SHP77 treated with DMSO at 0.1 percent for 48 hours (cell line): ENCODE results near the gene NSMCE1.
A peak's percentile ranks its signal among the peaks of the same experiment; 100 is the strongest.

ENCODE experiments used
- DNase-seq: peaks from one replicate; lab custom pipeline; 2025; lab: John Stamatoyannopoulos, UW

The NSMCE1 gene

GRCh38 chr16:27229891-27230470 is 38.6 kb downstream of the NSMCE1 start:
- DNase-seq: no peak

DNA sequence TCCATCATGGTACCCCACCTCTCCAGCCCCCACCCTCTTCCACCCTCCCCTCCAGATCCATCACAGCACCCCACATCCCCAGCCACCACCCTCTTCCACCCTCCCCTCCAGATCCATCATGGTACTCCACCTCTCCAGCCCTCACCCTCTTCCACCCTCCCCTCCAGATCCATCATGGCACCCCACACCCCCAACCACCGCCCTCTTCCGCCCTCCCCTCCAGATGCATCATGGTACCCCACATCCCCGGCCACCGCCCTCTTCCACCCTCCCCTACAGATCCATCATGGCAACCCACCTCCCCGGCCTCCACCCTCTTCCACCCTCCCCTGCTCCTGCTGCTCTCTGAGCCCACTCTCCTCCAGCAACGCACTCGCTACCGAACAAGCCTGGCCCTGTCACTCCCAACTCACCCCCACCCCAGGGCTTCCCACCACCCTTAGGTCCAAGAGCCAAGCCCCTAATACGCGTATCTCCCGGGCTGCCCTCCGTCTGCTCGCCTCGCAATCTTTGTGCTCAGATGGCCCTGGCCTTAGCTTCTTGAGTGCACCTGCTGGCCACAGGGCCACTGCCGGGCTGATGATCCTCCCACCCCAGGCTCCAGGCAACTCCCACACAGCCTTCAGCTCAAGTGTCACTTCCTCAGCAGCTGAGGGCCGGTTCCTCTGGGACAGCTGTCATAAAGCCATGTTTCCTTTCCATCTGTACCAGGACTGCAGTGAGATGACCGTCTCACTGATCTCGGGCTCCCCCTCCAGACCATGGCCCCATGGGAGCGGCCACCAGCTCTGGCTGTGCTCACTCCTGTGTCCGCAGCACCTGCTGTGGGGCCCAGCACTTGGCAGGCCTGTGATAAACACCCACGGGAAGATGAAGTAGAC is 39.7 kb downstream of the NSMCE1 start:
- peak; percentile 91 for DNase-seq

GRCh38 chr16:27228045-27228444 is 40.5 kb downstream of the NSMCE1 start:
- DNase-seq: no peak

- no peak for DNase-seq
Observed at GRCh38 chr16:27226976-27227705, 41.4 kb downstream of the NSMCE1 start.

GRCh38 chr16:27226476-27226875 is 42.1 kb downstream of the NSMCE1 start:
- DNase-seq: no peak

GRCh38 chr16:27225536-27226360 is 42.8 kb downstream of the NSMCE1 start:
- no peak for DNase-seq

- DNase-seq: no peak
Observed at GRCh38 chr16:27224741-27225300, 43.8 kb downstream of the NSMCE1 start.

GRCh38 chr16:27224271-27224737 is 44.3 kb downstream of the NSMCE1 start:
- no peak for DNase-seq

GRCh38 chr16:27223701-27224100 is 44.9 kb downstream of the NSMCE1 start:
- DNase-seq: no peak

DNA sequence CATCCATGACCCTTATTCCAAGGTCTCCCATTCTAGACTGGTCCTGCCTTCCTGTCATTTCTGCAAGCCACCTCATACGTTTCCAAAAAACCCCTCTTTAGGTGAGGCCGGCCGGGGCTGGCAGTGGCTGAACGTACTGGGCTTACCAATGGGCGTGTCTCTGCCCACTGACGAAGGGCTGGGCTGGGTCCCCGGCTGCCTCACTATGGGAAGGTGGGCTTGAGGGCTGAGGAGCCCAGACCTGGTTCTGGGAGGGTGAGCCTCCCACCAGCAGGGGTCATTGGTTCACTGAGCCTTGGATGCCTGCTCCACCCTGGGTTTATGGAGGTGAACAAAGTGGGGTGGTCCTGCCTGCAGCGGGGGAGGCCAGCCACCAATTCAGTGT is 45.4 kb downstream of the NSMCE1 start:
- DNase-seq: no peak

DNA sequence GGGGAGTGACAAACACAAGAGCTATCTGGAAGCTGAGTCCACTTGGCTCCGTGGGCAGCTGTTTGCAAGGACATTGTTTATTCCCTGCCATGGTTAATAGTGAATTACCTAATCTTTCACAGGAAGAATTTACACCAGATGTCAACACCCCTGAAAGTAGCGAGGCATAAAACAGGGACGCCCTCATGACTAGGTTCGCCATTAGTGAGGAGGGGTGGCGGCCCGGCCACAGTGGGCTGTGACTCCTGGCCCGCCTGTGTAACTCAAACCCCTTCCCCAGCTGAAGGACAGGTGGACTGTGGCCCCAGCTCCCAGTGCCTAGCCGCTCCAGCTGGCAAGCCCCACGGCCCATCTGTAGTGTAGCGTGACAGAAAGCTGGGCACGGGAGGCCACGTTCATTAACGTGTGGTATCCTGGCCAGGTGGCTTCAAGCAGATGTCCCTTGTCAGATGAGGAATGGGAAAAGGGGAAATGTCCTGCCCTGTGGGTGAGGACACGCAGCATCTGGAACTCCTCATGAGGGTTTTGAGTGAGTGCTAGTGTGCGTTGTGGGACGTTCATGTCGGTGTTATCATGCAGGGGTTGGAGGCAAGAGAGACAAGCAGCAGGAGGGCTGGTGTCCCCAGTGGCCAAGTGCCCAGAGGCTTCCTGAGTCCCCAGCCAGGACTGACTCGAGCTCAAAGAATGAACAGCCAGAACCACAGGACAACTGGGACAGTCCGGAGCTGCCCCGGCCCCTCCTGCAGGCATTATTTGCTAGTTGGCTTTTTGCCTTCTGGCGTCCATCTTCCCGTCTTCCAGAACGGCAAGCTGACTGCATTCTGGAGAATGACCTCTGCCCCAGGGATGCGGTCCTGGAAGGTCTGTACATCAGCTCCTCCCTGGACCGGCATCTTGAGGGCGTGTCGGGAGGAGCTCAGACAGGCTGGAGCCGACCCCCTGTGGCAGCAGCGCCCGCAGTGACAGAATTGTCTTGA is 46.0 kb downstream of the NSMCE1 start:
- peak; percentile 43 for DNase-seq

- no peak for DNase-seq
Observed at GRCh38 chr16:27221576-27222248, 46.9 kb downstream of the NSMCE1 start.

DNA sequence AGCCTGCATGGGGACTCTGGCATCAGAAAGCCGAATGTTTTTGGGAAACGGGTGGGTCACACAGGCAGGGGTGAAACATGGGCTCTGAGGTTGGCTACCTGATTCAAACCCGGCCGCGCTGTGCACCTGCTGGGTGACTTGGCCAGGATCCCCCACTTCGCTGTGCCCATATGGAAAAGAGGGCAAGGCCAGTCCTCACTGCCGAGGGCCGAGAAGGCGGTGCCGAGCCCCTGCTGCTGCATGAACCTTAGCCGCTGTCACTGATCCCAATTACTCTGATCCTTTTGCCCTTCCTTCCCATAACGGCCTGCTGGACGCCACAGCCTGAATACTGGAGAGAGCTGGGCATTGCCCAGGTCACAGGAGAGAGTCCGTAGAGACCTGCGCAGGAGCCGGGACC is 47.6 kb downstream of the NSMCE1 start:
- no peak for DNase-seq

- no peak for DNase-seq
Observed at GRCh38 chr16:27220527-27220926, 48.0 kb downstream of the NSMCE1 start.

- no peak for DNase-seq
Observed at GRCh38 chr16:27220120-27220519, 48.5 kb downstream of the NSMCE1 start.

- no peak for DNase-seq
Observed at GRCh38 chr16:27219161-27219560, 49.4 kb downstream of the NSMCE1 start.

GRCh38 chr16:27218756-27219155 is 49.8 kb downstream of the NSMCE1 start:
- DNase-seq: no peak

DNA sequence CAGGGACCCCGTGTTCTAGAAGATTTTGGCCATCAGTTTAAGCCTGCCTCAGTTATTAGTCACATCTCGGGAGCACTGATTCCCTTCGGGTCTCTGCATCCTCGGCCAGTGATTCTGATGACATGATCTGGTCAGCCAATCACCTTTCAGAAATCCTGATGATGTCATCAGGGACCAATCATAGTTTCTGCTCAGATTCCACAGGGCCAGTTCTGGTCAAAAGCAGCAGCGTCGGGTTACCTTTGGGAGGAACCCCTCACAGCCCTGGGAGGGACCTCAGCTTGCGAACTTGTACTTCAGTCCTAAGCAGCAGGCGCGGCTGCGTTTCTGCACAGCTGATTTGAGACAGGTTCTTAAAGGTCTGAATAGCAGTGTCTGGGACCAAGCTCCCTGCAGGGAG is 51.3 kb downstream of the NSMCE1 start:
- no peak for DNase-seq

DNA sequence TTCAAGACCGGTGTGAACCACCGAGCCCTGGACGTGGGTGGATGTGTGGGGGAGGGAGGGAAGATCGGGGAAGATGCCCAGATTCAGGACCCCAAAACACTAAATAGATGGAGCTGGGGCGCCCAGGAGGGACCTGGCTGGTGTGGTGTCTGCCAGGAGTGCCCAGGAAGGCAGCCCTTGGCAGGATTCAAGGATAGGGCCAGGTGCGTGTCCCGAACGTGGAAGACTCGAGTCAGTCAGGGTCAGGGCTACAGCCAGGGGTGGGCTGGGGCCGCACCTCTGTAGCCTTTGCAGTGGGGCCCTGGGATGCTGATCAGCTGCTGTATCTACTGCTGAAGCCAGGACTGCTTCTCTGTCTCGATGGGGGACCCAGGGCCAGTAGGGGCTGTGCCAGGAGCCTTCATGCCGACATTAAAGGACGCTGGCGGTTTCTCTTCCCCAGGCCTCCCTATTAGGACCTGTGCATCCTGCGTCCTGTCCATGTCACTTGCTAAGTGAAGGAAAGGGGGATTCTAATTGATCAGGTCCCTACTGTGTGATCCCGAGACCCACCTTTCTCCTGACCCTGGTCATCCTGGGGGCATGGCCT is 52.2 kb downstream of the NSMCE1 start:
- DNase-seq: no peak
